GM04503 (cell line): Measurements from ENCODE around the gene S1PR5.
A peak's percentile ranks its signal among the peaks of the same experiment; 100 is the strongest.

Source experiments
- DNase-seq: peaks from one replicate; pipeline ENCODE4 v3.0.0-alpha.2; 2012; ENCODE audit warnings: low read depth

The S1PR5 gene

DNA sequence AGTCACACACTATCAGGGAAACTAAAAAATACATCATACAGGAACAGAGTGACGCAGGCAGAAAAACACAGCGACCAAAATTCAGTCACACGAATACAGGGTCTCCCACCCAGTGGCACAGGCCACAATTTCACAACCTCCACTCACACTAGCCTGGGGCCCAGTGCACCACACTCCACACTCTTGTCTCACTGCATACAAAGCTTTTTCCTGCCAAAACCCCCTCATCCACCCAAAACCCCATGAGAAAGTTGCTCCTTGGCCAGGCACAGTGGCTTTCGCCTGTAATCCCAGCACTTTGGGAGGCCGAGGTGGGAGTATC, 1.2 kb downstream of the S1PR5 start:
- no peak for DNase-seq

DNA sequence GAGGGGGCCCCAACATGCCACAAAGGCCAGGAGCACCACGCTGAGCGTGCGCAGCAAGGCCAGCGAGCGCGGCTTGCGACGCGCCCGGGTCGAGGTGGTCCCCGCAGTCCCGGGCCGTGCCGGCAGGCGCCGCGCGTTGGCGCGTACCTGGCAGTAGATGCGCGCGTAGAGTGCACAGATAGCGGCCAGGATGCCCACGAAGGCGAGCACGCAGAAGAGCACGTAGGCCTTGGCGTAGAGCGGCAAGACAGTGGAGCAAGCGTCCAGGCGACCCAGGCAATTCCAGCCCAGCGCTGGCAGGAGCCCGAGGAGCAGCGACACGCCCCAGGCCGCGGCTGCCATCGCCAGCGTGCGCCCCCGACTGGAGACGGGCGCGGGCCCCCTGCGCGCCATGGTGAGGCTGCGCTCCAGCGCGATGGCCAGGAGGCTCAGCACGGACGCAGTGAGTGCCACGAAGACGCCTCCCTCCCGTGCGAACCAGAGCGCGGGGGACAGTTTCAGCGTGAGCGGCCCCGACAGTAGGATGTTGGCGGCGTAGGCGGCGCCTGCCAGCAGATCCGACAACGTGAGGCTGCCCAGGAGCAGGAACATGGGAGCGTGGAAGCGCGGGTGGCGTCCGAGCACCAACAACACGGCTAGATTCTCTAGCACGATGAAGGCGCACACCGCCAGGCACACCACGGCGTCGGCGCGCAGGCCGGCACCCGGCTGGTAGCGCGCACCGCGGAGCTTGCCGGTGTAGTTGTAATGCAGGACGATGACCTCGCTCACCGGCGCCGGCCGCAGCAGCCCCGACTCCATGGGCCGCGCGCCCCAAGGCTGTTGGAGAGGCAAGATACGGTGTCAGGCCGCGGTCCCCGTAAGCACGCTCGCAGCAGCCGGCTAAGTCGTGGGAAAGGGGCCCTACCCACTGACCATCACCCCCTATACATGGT, 2.8 kb downstream of the S1PR5 start:
- no peak for DNase-seq

DNA sequence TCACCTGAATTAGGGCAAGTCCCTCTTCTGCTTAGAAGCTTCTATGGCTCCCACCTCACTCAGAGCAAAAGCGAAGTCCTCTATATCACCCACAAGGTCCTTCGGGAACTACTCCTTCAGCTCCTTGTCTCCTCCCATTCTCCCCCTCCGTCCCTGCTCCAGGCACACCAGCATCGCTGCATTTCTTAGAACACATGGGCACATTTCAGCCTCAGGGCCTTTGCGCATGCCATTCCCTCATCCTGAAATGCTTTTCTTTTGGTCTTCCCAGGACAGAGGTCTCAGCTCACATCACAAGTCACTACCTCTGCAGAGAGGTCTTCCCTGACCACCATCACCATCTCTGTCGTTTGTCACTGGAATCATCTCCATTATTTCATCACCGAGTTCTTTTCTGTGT, 4.0 kb downstream of the S1PR5 start:
- DNase-seq: no peak

DNA sequence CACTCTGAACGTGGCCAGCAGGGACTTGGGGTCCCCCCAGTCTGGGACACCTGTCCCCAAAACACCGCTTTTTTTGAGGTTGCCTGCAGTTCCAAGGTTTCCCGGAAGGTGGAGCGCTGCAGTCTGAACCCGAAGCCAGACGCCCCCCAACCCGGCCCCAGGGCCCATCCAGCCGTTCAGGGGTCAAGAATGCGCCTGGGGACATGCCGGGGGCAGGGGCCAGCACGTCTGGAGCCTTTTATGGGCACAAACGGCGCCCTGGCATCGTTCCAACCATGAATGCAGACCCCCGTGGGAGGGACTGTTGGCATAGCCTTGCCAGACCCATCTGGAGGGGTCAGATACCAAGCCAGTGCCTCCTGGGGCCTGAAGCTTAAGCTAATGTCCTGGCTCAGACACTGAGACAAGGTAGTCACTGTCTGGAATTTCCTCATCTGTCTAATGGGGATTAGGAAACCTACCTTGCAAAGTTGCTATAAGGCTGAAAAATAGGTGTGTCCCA, 6.9 kb downstream of the S1PR5 start:
- no peak for DNase-seq

DNA sequence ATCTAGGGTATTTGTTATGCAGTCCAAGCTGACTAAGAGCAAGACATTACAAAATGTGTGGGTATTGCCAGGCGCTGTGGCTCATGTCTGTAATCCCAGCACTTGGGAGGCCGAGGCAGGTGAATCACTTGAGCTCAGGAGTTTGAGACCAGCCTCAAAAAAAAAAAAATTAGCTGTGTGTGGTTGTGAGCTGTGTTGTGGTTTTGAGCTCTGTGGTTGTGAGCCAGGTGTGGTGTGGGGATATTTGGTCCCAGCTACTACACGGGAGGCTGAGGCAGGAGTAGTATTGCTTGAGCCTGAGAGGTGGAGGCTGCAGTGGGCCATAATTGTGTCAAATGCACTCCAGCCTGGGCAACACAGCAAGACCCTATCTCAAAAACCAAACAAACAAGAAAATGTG, 8.5 kb downstream of the S1PR5 start:
- no peak for DNase-seq

DNA sequence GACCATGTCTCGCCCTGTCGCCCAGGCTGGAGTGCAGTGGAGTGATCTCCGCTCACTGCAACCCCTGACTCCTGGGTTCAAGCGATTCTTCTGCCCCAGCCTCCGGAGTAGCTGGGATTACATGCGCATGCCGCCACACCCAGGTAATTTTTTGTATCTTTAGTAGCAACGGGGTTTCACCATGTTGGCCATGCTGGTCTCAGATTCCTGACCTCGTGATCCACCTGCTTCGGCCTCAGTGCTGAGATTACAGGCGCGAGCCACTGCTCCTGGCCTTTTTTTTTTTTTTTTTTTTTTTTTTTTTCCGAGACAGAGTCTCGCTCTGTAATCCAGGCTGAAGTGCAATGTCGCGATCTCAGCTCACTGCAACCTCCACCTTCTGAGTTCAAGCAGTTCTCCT, 9.2 kb downstream of the S1PR5 start:
- no peak for DNase-seq

DNA sequence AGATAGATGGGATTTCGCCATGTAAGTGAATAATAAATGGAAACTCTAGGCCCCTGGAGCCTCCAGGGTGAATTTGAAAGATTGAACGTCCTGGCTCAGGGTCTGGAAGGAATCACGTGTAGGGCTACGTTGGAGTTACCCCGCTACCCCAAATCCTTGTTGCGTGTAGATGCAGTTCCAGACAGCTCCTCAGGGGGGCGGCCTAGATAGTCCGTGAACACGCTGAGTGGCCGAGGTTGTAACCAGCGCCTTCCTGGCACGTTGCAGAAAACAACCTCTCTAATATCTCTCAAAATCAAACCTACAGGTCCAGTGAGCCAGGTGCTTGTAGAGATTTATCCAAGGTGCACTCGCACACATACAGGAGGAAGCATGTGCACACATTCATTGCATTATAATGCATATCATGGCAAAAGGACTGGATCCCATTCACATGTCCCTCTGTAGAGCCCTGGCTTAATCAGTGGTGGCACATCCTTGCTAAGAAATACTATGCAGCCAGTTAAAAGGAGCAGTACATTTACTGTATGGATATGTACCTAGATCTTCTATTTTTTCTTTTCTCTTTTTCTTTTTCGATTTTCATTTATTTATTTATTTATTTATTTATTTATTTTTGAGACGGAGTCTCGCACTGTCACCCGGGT, 11.5 kb downstream of the S1PR5 start:
- DNase-seq: no peak

DNA sequence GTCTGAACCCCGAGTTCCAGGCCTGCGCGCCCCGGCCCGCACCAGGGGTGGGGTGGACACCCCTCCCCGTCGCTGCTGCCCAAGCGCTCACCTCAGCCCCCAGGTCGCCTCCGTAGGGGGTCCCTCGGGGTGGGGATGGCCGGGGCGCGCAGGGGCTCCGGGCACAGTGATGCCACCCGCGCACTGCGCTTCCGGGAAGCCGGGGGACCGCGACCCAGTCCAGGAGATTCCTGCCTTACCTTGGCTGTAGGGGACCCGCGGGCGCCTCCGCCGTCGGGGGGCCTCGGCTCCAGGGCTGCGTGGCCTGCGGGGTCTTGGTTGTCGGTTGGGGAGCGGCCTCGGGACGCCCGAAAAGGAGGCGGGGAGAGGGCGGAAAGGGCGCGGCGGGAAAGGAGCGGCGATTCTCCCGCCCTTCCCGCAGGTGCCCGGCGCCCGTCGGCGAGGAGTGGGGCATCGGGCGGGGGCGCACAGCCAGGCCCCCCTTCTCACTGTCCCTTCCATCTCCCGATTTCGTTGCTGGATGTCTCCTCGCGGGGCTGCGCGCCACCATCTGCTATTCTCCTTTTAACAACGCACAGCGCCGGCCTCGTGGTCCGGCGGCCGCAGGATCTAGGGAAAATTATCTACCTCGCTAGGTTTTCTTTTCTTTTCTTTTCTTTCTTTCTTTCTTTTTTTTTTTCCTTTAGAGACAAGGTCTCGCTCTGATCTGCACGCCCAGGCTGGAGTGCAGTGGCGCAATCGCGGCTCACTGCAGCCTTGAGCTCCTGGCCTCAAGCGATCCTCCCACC, 14.1 kb downstream of the S1PR5 start, which contains the start of gene KEAP1:
TSS of gene KEAP1 (minus strand) at position 355 of the 788 bp plus-strand sequence. CDS start 3,323 bp downstream, outside the sequence.
- DNase-seq: no peak

DNA sequence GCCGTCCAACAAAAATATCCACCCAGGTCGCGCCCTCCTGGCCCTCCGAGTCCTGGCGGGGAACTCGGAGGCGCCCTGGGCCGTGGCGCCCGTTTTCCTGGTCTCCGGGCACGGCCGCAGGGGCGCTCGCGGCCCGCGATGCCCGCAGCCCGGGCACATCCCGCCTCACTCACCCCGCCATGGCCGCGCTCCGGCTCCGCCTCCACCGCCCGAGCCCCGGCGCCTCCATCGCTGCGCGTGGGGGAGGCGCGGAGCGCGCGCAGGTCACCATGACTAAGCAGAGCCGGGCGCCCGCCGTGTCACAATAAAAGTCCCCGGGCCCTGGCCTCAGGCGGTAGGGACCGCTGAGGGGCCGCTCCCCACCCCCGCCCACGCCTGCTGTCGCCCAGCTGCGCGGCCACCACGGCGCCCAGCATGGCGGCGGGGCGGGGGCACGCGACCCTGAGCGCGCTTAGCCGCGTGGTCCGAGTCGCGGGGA, 14.7 kb downstream of the S1PR5 start:
- DNase-seq: peak; percentile 44

DNA sequence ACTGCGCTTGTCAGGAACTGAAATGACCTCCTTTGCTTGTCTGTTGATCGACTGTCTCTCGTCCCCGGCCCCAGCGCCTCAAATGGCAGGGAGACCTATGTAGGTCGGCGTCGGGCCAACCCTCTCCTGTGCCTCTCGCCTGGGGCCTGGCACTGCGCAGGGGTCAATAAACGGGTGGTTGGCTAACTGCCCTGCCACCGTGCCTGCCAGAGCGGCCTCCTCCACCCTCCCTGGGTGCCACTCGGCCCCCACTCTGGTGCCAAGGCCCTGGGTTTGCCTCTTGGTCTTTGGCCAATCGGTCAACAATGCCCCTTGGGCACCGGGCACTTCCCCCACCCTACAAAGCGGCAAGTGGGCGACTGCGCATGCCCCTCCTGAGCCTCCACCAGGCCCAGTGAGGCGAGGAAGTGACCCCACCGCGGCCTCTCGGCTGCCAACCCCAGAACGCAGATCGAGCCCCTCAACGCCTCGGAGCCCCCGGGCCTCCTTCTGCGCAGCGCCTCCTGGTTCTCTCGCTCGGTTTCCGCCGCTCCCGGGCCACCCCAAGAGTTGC, 15.2 kb downstream of the S1PR5 start:
- no peak for DNase-seq

DNA sequence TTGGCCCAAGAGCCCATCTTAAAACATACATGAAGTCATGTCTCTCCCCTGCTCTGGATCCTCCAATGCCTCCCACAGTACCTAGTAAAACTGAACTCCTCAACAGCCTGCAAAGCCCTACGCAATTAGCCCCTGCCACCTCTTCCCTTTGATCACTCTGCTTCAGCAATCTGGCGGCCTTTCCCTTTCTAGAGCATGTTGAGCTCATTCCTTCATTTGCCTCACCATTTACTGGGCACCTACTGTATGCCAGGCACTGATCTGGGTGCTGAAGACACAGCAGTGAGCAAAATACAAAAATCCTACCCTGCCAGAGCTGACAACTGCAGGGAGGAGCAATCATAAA, 17.0 kb downstream of the S1PR5 start:
- no peak for DNase-seq

DNA sequence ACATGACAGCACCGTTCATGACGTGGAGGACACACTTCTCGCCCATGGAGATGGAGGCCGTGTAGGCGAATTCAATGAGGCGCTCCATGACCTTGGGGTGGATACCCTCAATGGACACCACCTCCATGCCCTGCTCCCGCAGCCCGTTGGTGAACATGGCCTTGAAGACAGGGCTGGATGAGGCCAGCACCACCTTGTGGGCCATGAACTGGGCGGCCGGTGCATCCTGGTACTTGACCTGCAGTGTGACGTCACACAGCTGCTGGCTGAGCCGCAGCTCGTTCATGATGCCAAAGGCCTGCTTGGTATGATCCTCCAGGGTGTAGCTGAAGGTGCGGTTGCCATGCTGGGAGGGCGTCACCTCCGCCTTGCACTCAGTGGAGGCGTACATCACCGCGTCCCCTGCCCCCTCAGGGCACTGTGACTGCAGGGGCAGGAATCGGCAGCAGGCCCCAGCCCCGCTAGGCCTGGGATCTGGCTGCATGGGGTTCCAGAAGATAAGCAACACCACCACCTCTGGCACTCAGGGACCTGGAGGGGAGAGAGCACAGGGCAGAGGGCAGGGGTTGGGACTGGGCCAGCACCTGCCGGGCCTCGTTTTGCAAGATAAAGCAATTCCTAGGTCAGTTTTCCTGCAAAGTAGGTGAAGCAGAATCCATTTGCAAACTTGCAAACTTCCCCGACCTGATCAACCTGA, 17.5 kb downstream of the S1PR5 start:
- DNase-seq: no peak

DNA sequence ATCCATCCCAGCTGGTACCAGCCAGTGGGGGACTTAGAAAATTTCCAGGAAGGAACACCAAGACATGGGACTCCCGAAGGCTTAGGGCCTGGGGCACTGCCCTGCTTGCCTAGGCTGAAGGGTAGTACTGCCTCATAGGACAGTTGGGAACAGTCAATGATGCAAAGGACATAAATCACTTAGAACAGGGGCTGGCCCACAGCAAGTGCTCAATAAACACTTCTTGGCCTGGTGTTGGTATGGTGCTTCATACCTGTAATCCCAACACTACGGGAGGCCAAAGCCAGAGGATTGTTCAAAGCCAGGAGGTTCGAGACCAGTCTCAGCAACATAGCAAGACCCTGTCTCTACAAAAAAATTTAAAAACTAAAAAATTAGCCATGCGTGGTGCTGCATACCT, 19.9 kb downstream of the S1PR5 start:
- no peak for DNase-seq

DNA sequence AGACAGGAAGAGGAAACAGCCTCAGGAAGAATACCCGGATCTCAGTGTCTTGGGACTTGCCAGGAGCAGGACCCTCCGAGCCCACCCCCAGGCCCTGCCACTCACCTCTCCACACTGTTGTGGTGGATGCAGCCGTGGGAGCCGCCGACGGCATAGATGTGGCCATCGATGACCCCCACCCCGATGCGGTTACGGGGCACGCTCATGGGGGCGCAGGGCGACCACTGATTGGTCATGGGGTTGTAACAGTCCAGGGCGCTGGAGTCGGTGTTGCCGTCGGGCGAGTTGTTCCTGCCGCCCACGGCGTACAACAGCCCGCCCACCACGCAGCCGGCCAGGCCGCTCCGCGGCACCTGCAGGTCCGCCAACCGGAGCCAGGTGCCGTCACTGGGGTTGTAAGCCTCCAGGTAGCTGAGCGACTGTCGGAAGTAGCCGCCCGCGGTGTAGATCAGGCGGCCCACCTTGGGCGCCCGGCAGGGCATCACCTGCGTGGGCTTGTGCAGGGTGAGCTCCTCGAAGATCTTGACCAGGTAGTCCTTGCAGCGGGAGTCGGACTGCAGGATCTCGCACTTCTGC, 25.7 kb downstream of the S1PR5 start:
- no peak for DNase-seq

DNA sequence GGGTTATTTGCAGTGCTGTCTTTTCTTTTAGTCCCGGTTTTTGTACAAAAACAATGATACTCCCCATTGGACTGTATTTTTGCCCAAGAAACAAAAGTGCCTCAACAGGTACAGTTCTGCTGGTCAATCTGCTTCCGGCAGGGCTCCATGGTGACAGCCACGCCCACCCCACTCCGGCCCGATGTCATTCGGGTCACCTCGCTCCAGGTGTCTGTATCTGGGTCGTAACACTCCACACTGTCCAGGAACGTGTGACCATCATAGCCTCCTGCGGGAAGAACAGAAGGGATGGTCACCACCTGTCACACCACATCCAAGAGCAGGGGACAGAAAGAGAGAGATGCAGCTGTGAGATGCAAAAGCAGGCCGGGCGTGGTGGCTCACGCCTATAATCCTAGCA, 30.7 kb downstream of the S1PR5 start:
- no peak for DNase-seq

DNA sequence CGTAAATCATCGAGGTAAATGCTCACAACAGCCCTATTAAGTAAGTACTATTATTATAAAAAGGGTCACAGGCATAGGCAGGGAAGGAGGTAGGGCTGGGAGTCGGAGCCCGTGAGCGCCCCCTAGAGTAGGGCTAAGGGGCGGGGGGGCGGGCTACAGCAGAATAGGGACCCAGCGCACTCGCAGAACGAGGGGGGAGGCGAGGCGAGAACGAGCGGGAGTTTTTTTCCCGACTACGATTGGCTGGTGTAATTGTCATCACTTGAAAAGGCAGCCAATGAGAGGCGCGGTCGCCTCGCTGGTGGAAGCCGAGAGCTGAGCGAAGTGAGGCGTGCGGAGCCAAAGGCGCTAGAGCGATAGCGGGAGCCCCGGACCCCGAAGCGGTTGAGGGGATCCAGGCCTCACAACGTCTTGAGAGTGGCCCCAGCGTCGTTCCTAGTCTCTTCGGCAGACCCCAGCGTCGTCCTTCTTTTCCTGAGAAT, 38.3 kb downstream of the S1PR5 start:
- DNase-seq: peak; percentile 44

DNA sequence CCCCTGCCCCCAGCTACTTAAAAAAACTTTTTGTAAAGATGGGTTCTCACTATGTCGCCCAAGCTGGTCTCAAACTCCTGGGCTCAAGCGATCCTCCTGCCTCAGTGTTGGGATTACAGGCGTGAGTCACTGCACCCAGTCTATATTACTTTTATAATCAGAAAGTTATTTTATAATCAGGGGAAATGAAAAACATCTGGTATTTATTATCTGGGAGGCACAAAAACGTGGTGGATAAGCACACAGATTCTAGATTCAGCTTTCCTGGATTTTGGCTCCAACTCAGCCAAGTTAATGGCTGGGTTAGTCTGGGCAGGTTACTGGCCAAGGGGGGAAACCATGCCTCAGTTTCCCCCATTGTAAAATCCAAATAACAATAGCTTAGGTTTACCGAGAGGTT, 38.8 kb downstream of the S1PR5 start:
- no peak for DNase-seq

DNA sequence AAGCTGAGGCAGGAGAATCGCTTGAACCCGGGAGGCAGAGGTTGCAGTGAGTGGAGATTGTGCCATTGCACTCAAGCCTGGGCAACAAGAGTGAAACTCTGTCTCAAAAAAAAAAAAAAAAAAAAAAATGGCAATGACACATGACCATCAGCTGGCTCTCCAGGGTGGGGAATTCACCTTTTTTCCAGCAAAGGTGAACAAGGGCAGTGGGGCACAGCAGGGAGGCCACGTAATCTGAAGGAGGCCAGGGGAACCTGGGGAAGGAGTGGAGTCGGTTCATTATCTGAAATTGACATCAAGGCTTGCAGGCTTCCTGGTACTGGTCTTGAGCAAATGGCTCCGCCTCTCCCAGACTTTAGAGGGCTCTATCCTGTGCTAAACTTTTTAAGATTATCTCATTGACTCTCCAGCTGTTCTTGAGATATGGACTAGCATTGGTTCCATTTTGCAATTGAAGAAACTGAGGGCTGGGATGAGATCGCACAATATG, 42.2 kb downstream of the S1PR5 start:
- no peak for DNase-seq

DNA sequence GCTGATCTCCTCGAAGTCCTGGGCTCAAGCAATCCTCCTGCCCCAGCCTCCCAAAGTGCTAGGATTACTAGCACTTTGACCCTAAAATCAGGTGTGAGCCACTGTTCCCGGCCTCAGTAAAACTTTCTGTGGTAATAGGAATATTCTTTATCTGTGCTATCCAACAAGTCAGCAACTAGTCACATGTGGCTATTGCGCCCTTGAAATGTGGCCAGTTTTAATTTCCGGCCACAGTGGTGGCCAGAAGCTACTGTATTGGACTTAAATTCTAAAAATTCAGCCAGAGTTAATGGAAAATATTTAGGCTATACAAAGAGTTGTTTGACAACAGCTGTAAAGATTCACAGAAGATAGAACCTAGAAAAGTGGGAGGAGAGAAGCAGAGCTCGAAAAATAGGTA, 44.1 kb downstream of the S1PR5 start:
- no peak for DNase-seq

DNA sequence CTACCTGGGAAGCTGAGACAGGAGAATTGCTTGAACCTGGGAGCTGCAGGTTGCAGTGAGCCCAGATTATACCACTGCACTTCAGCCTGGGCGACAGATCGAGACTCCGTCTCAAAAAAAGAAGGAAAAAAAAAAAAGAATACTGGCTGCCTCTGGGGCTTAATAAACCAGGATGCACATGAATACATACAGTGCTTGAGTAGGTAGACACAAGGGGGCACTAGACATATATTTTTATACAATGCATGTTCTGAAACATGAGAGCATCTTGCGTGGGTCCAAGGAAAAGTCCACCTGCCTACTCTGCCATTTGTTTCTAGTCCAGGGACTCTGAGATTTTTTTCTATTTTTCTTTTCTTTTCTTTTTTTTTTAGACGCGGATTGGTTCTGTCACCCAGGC, 45.3 kb downstream of the S1PR5 start:
- no peak for DNase-seq

DNA sequence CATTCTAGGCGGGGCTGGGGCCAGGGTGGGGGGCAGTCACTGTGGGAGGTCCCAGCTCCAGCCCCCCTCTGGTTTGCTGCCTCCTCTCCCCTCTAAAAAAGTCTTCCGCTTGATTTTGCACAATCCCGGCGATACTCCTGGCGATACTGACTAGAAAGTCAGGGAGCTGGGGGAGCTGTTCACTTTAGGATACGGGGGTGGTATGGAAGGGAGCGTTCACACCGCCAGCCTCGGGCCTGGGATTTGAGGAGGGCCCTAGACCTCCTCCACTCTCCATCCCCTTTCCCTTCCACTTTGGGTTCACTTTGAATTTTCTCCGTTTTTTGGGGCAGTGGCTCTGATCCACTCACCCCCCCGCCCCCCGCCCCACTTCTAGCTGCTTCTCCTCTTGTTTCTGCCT, 49.1 kb downstream of the S1PR5 start:
- no peak for DNase-seq
